Cardiac fibroblast (primary cell): ENCODE measurements around the gene ABCC3.
"Not testable (repeated sequence)": the region's sequence is repeated elsewhere in the genome, so short reads cannot be mapped to it uniquely, and the experiment has no call there.

Experiments
- DNase-seq, 2 donors: peaks; one replicate each; pipeline versions ENCODE4 v3.0.0 to v3.0.0-alpha.2; 2010; ENCODE audit warnings: low read depth in 2 of 2
- H3K4me3 ChIP-seq, 2 donors: replicated peaks in 1 of 2; 1 replicate in 1 of 2; 2 replicates in 1 of 2; pipeline ENCODE4 v1.5.1; 2011; ENCODE audit warnings: low read depth in 2 of 2, low read length in 2 of 2, mild to moderate bottlenecking in 2 of 2, moderate library complexity in 1 of 2
- CTCF ChIP-seq: IDR thresholded peaks from one replicate; pipeline ENCODE4 v1.5.1; 2011; ENCODE audit warnings: low read depth, mild to moderate bottlenecking, low read length, inconsistent platforms

ABCC3 gene

GRCh38 chr17:50679008-50679544, 44.4 kb downstream of the ABCC3 start:
- DNase-seq: no peak
- H3K4me3 ChIP-seq: no peak overlapping the region
- no peak for TF ChIP-seq CTCF

- no peak for TF ChIP-seq CTCF
- no peak overlapping the region for H3K4me3 ChIP-seq
- DNase-seq: no peak
Observed at GRCh38 chr17:50680126-50680525, 45.4 kb downstream of the ABCC3 start.

DNA sequence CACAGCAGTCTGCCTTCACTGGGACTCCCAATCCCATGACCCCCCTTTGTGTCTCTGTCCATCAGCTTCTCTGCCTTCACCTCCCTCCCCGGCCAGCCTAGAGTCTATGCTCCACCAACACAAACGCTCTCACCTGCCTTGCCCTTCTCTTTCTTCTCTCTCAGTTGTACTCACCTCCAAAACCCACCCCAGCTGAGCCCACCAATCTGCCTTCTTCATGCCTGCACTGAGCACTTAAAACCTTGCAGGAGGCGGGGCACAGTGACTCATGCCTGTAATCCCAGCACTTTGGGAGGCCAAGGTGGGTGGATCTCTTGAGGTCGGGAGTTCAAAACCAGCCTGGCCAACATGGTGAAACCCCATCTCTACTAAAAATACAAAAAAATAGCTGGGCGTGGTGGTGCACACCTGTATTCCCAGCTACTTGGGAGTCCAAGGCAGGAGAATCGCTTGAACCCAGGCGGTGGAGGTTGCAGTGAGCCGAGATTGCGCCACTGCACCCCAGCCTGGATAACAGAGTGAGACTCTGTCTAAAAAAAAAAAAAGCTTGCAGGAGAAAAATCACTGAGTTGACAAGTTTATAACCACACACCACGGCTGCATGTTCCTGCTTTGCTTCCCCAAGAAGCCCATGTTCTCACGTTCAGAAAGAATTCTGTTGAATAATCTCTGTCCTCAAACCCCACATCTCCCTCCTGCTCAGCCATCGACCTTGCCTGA, 46.0 kb downstream of the ABCC3 start:
- not testable (repeated sequence) for H3K4me3 ChIP-seq

DNA sequence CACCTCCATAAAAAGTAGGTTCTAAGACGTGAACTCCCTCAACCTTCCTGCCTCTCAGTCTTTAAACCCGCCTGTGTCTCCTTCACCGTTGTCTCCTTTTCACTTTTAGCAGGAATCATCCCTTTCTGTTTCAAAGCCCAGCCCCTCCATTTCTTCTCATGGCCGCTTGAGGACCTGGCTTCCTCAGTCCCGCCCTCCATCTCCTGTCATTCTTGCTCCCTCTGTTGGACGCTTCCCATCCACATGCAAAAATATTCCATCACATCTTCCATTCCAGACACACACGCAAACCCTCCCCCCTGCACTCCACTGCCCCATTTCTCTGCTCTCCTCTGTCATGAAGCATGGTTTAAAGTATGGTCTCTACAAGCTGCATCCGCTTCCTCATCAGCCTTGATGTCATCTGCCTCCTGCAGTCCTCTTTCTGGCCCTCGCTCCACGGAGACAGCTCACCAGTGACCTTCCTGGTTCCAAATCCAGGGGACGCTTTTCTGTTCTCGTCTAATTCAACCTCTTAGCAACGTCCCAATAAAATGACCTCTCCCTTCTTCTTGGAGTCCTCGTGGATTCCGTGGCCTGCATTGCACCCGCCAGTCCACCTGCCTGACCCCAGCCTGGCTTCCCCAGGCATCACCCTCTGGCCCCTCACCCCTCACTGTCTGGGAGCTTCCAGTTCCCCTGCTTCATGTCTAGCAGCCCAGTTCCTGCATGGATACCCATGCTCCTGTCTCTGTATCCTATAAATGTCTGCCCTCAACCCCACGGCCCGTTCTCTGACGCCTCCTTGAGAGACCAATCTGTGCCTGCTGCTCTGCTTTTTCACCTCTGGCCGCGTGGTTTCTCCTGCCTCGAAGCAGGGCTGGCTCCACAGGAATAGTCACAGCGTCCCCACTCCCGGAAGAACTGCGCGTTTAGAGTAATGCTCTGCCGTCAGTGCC, 46.9 kb downstream of the ABCC3 start:
- no peak overlapping the region for H3K4me3 ChIP-seq
- peak; percentile 86 to 87 for DNase-seq
- peak; percentile 79 for TF ChIP-seq CTCF

More for the DNA sequence above, 46.0 kb downstream of the ABCC3 start:
- not testable (repeated sequence) for DNase-seq

- no peak overlapping the region for H3K4me3 ChIP-seq
- DNase-seq: no peak
- TF ChIP-seq CTCF: no peak
Observed at GRCh38 chr17:50682441-50682840, 47.8 kb downstream of the ABCC3 start.

- DNase-seq: no peak
- TF ChIP-seq CTCF: no peak
- no peak overlapping the region for H3K4me3 ChIP-seq
Observed at GRCh38 chr17:50682938-50683337, 48.3 kb downstream of the ABCC3 start.
